ENCODE results near the gene TOM1L1.
"Not testable (repeated sequence)": the region's sequence is repeated elsewhere in the genome, so short reads cannot be mapped to it uniquely, and the experiment has no call there.

The TOM1L1 gene

GRCh38 chr17:54900457-54901229 lies at the start of gene TOM1L1:
TOM1L1 (plus strand) TSS chr17:54900852; CDS start chr17:54900866, 14 bp downstream.
- H3K4me3 ChIP-seq (ENCODE audit: low read length), result peak within 1 kb of the TSS; percentile 67

GRCh38 chr17:54859187-54859586 lies 41.5 kb upstream of the TOM1L1 start:
- Histone ChIP-seq H3K4me3 (ENCODE audit: low read length) (no peak overlapping the region), H3K36me3 (ENCODE audit: insufficient read depth, low read length) (no peaks in the 10 kb centered on the region), H3K9me3 (ENCODE audit: low read length) (no peaks in the 10 kb centered on the region), H2AFZ (ENCODE audit: low read depth, low read length) (no peak overlapping the region), H3K4me1 (ENCODE audit: insufficient read depth, low read length) (no peaks in the 10 kb centered on the region), H3K27me3 (ENCODE audit: insufficient read depth, low read length) (no peaks in the 10 kb centered on the region)

More at GRCh38 chr17:54900457-54901229, at the start of gene TOM1L1:
- H3K36me3 ChIP-seq (ENCODE audit: insufficient read depth, low read length), result no peaks in the 10 kb centered on the region
- H2AFZ ChIP-seq (ENCODE audit: low read depth, low read length), result peak within 1 kb of the TSS; percentile 81
- H3K27me3 ChIP-seq (ENCODE audit: insufficient read depth, low read length), result peaks cover 6% of the 10 kb centered on the region
- peaks cover 5% of the 10 kb centered on the region for H3K4me1 ChIP-seq (ENCODE audit: insufficient read depth, low read length)
- H3K9me3 ChIP-seq (ENCODE audit: low read length), result no peaks in the 10 kb centered on the region

GRCh38 chr17:54860617-54861470 lies 39.8 kb upstream of the TOM1L1 start:
- Histone ChIP-seq H3K4me1 (ENCODE audit: insufficient read depth, low read length) (no peaks in the 10 kb centered on the region), H3K4me3 (ENCODE audit: low read length) (no peak overlapping the region), H3K27me3 (ENCODE audit: insufficient read depth, low read length) (no peaks in the 10 kb centered on the region), H3K9me3 (ENCODE audit: low read length) (no peaks in the 10 kb centered on the region), H3K36me3 (ENCODE audit: insufficient read depth, low read length) (no peaks in the 10 kb centered on the region), H2AFZ (ENCODE audit: low read depth, low read length) (no peak overlapping the region)

- no peaks in the 10 kb centered on the region for H3K27me3 ChIP-seq (ENCODE audit: insufficient read depth, low read length)
- no peak overlapping the region for H3K4me3 ChIP-seq (ENCODE audit: low read length)
- no peaks in the 10 kb centered on the region for H3K9me3 ChIP-seq (ENCODE audit: low read length)
- H3K36me3 ChIP-seq (ENCODE audit: insufficient read depth, low read length), result no peaks in the 10 kb centered on the region
- H3K4me1 ChIP-seq (ENCODE audit: insufficient read depth, low read length), result no peaks in the 10 kb centered on the region
- no peak overlapping the region for H2AFZ ChIP-seq (ENCODE audit: low read depth, low read length)
Observed at GRCh38 chr17:54861471-54861983, 39.1 kb upstream of the TOM1L1 start.

- Histone ChIP-seq H3K9me3 (ENCODE audit: low read length) (no peaks in the 10 kb centered on the region), H3K36me3 (ENCODE audit: insufficient read depth, low read length) (no peaks in the 10 kb centered on the region), H2AFZ (ENCODE audit: low read depth, low read length) (no peak overlapping the region), H3K27me3 (ENCODE audit: insufficient read depth, low read length) (no peaks in the 10 kb centered on the region), H3K4me3 (ENCODE audit: low read length) (no peak overlapping the region), H3K4me1 (ENCODE audit: insufficient read depth, low read length) (no peaks in the 10 kb centered on the region)
Observed at GRCh38 chr17:54863176-54863575, 37.5 kb upstream of the TOM1L1 start.

GRCh38 chr17:54864070-54864469 lies 36.6 kb upstream of the TOM1L1 start:
- H2AFZ ChIP-seq (ENCODE audit: low read depth, low read length), result no peak overlapping the region
- H3K4me1 ChIP-seq (ENCODE audit: insufficient read depth, low read length), result no peaks in the 10 kb centered on the region
- H3K27me3 ChIP-seq (ENCODE audit: insufficient read depth, low read length), result no peaks in the 10 kb centered on the region
- no peaks in the 10 kb centered on the region for H3K36me3 ChIP-seq (ENCODE audit: insufficient read depth, low read length)
- H3K4me3 ChIP-seq (ENCODE audit: low read length), result no peak overlapping the region
- H3K9me3 ChIP-seq (ENCODE audit: low read length), result no peaks in the 10 kb centered on the region

- H3K36me3 ChIP-seq (ENCODE audit: insufficient read depth, low read length), result no peaks in the 10 kb centered on the region
- no peak overlapping the region for H3K4me3 ChIP-seq (ENCODE audit: low read length)
- H2AFZ ChIP-seq (ENCODE audit: low read depth, low read length), result no peak overlapping the region
- no peaks in the 10 kb centered on the region for H3K9me3 ChIP-seq (ENCODE audit: low read length)
- H3K27me3 ChIP-seq (ENCODE audit: insufficient read depth, low read length), result no peaks in the 10 kb centered on the region
- no peaks in the 10 kb centered on the region for H3K4me1 ChIP-seq (ENCODE audit: insufficient read depth, low read length)
Observed at GRCh38 chr17:54864636-54865356, 35.9 kb upstream of the TOM1L1 start.

- Histone ChIP-seq H3K27me3 (ENCODE audit: insufficient read depth, low read length) (no peaks in the 10 kb centered on the region), H3K9me3 (ENCODE audit: low read length) (no peaks in the 10 kb centered on the region), H3K4me3 (ENCODE audit: low read length) (no peak overlapping the region), H3K4me1 (ENCODE audit: insufficient read depth, low read length) (no peaks in the 10 kb centered on the region), H3K36me3 (ENCODE audit: insufficient read depth, low read length) (no peaks in the 10 kb centered on the region), H2AFZ (ENCODE audit: low read depth, low read length) (no peak overlapping the region)
Observed at GRCh38 chr17:54867634-54868033, 33.0 kb upstream of the TOM1L1 start.

GRCh38 chr17:54870671-54871175 lies 29.9 kb upstream of the TOM1L1 start:
- no peaks in the 10 kb centered on the region for H3K4me1 ChIP-seq (ENCODE audit: insufficient read depth, low read length)
- H3K27me3 ChIP-seq (ENCODE audit: insufficient read depth, low read length), result no peaks in the 10 kb centered on the region
- H3K9me3 ChIP-seq (ENCODE audit: low read length), result no peaks in the 10 kb centered on the region
- no peak overlapping the region for H2AFZ ChIP-seq (ENCODE audit: low read depth, low read length)
- H3K4me3 ChIP-seq (ENCODE audit: low read length), result no peak overlapping the region
- H3K36me3 ChIP-seq (ENCODE audit: insufficient read depth, low read length), result no peaks in the 10 kb centered on the region

- not testable (repeated sequence) for H3K36me3 ChIP-seq (ENCODE audit: insufficient read depth, low read length); H3K4me3 ChIP-seq (ENCODE audit: low read length); H3K27me3 ChIP-seq (ENCODE audit: insufficient read depth, low read length); H2AFZ ChIP-seq (ENCODE audit: low read depth, low read length); H3K9me3 ChIP-seq (ENCODE audit: low read length); H3K4me1 ChIP-seq (ENCODE audit: insufficient read depth, low read length)
Observed at GRCh38 chr17:54875906-54876305, 24.7 kb upstream of the TOM1L1 start.

GRCh38 chr17:54876656-54877195 lies 23.9 kb upstream of the TOM1L1 start:
- Histone ChIP-seq H3K4me3 (ENCODE audit: low read length) (no peak overlapping the region), H3K4me1 (ENCODE audit: insufficient read depth, low read length) (no peaks in the 10 kb centered on the region), H3K27me3 (ENCODE audit: insufficient read depth, low read length) (no peaks in the 10 kb centered on the region), H3K9me3 (ENCODE audit: low read length) (no peaks in the 10 kb centered on the region), H2AFZ (ENCODE audit: low read depth, low read length) (no peak overlapping the region), H3K36me3 (ENCODE audit: insufficient read depth, low read length) (no peaks in the 10 kb centered on the region)

GRCh38 chr17:54881255-54881972 lies 19.2 kb upstream of the TOM1L1 start:
- Histone ChIP-seq H3K4me1 (ENCODE audit: insufficient read depth, low read length) (no peaks in the 10 kb centered on the region), H3K9me3 (ENCODE audit: low read length) (no peaks in the 10 kb centered on the region), H3K4me3 (ENCODE audit: low read length) (no peak overlapping the region), H3K27me3 (ENCODE audit: insufficient read depth, low read length) (peaks cover 4% of the 10 kb centered on the region), H3K36me3 (ENCODE audit: insufficient read depth, low read length) (no peaks in the 10 kb centered on the region), H2AFZ (ENCODE audit: low read depth, low read length) (no peak overlapping the region)
